Caco-2 (cell line): ENCODE results near the gene ZBTB7B. TPM values are rescaled to one million over a fixed set of nuclear protein-coding genes. Genes with fewer than 3 reads are reported as not detected.
A peak's percentile ranks its signal among the peaks of the same experiment; 100 is the strongest.

Experiments used
- BruUV-seq: library from RNA; stranded (reverse); fragments of 400-500 nt; replicated peaks from 2 replicates; lab custom pipeline; 2021; lab: Mats Ljungman, UMichigan
- CTCF ChIA-PET: fragments of 300-600 bp; sonication (Branson Sonifier 250); formaldehyde crosslinking; loops from one replicate; lab custom pipeline; 2022; ENCODE audit warnings: antibody characterized with exemption; lab: Charles Lee
- POLR2A ChIA-PET: fragments of 300-600 bp; sonication (Branson Sonifier 250); formaldehyde crosslinking; loops from one replicate; lab custom pipeline; 2022; ENCODE audit warnings: antibody characterized with exemption; lab: Charles Lee
- DNase-seq, 2 experiments: peaks; one replicate each; pipeline versions ENCODE4 v3.0.0 to v3.0.0-alpha.2; 2020 to 2022
- H3K27me3 ChIP-seq: replicated peaks from 2 replicates; pipeline ENCODE4 v1.6.0; 2011; ENCODE audit warnings: low read length; ENCODE audit not compliant: control insufficient read depth, insufficient read depth
- H3K36me3 ChIP-seq: 2 replicates; pipeline ENCODE4 v1.5.1; 2011; ENCODE audit warnings: low read length; ENCODE audit not compliant: control insufficient read depth, insufficient read depth
- H3K4me1 ChIP-seq: fragments of 250-450 bp; sonication (Bioruptor Pico); 2 replicates; pipeline ENCODE4 v1.5.1; 2020; ENCODE audit warnings: mild to moderate bottlenecking
- H3K4me3 ChIP-seq: 2 replicates; pipeline ENCODE4 v1.5.1; 2011; ENCODE audit warnings: low read depth, mild to moderate bottlenecking, control low read depth, low read length
- H3K9me3 ChIP-seq: fragments of 250-450 bp; sonication (Bioruptor Pico); 2 replicates; pipeline ENCODE4 v1.5.1; 2020; ENCODE audit warnings: mild to moderate bottlenecking, moderate library complexity
- H3K27ac Mint-ChIP-seq: one replicate; pipeline ENCODE4 v1.8.0; 2022; ENCODE audit warnings: mixed read lengths; ENCODE audit not compliant: unreplicated experiment
- H3K27me3 Mint-ChIP-seq: one replicate; pipeline ENCODE4 v1.8.0; 2022; ENCODE audit warnings: mixed read lengths; ENCODE audit not compliant: insufficient read depth, unreplicated experiment
- H3K36me3 Mint-ChIP-seq: one replicate; pipeline ENCODE4 v1.8.0; 2022; ENCODE audit warnings: mild to moderate bottlenecking, mixed read lengths; ENCODE audit not compliant: insufficient read depth, unreplicated experiment
- H3K4me1 Mint-ChIP-seq: one replicate; pipeline ENCODE4 v1.8.0; 2022; ENCODE audit warnings: low read depth, mixed read lengths; ENCODE audit not compliant: unreplicated experiment
- H3K4me3 Mint-ChIP-seq: one replicate; pipeline ENCODE4 v1.8.0; 2022; ENCODE audit warnings: mild to moderate bottlenecking, moderate library complexity, mixed read lengths; ENCODE audit not compliant: unreplicated experiment
- H3K9me3 Mint-ChIP-seq: one replicate; pipeline ENCODE4 v1.8.0; 2022; ENCODE audit warnings: mixed read lengths; ENCODE audit not compliant: unreplicated experiment
- intact Hi-C: fragments of 100-400 bp; cut with micrococcal nuclease; formaldehyde crosslinking; loops from one replicate; pipeline ENCODE4 v1.10.0; 2022; ENCODE audit not compliant: unreplicated experiment
- total RNA-seq: library from RNA; stranded (reverse); gene quantifications from 2 replicates; pipeline ENCODE4 v1.2.3, GENCODE V29; 2022
- TF ChIP-seq, protein P1 (sequence below), 2 experiments: fragments of 200-600 bp in 1 of 2; IDR thresholded peaks; 1 replicate in 1 of 2; 2 replicates in 1 of 2; pipeline versions ENCODE4 v1.5.1 to v1.8.0; 2011 to 2022; ENCODE audit warnings: antibody characterized with exemption in 1 of 2, control low read depth in 1 of 2, inconsistent platforms in 1 of 2, low read depth in 1 of 2, low read length in 1 of 2, mild to moderate bottlenecking in 1 of 2, moderate library complexity in 1 of 2; ENCODE audit not compliant: insufficient read depth in 1 of 2, severe bottlenecking in 1 of 2, unreplicated experiment in 1 of 2

Gene ZBTB7B
- total RNA-seq, 1 experiment from 2014 or later = 46.8 TPM

GRCh38 chr1:154992721-154993571 lies 9.7 kb upstream of the ZBTB7B start:
- ChIA-PET POLR2A (interaction anchor here (0.9 to 1.5 kb wide), 4 partner anchors 8 to 32 kb away, joined by 3 to 14 read pairs (median 4); partner anchors contain the start of genes CKS1B, FLAD1 and PYGO2), CTCF (interaction anchor here (0.6 to 1.8 kb wide), 9 partner anchors 10 to 69 kb away, joined by 3 to 6 read pairs (median 3); partner anchors contain the start of genes FLAD1 and PMVK)
- Mint-ChIP-seq H3K4me1 (peaks cover 15% of the 10 kb centered on the region), H3K9me3 (no peaks in the 10 kb centered on the region), H3K36me3 (peaks cover 29% of the 10 kb centered on the region), H3K27me3 (no peaks in the 10 kb centered on the region), H3K4me3 (no peak overlapping the region), H3K27ac (no peak overlapping the region)
- DNase-seq = peak in 1 of 2 experiments; percentile 30
- no peaks in the 10 kb centered on the region for H3K27me3 ChIP-seq
- no peak overlapping the region for H3K4me3 ChIP-seq
- H3K9me3 ChIP-seq = no peaks in the 10 kb centered on the region
- BruUV-seq = no TSS peak
- H3K36me3 ChIP-seq = peaks cover 6% of the 10 kb centered on the region
- TF ChIP-seq, protein P1, sequence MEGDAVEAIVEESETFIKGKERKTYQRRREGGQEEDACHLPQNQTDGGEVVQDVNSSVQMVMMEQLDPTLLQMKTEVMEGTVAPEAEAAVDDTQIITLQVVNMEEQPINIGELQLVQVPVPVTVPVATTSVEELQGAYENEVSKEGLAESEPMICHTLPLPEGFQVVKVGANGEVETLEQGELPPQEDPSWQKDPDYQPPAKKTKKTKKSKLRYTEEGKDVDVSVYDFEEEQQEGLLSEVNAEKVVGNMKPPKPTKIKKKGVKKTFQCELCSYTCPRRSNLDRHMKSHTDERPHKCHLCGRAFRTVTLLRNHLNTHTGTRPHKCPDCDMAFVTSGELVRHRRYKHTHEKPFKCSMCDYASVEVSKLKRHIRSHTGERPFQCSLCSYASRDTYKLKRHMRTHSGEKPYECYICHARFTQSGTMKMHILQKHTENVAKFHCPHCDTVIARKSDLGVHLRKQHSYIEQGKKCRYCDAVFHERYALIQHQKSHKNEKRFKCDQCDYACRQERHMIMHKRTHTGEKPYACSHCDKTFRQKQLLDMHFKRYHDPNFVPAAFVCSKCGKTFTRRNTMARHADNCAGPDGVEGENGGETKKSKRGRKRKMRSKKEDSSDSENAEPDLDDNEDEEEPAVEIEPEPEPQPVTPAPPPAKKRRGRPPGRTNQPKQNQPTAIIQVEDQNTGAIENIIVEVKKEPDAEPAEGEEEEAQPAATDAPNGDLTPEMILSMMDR (IDR thresholded peaks at IDR 0.05; ENCODE audit: insufficient read depth in 1 of 2, low read depth in 1 of 2, low read length in 1 of 2, severe bottlenecking in 1 of 2, unreplicated experiment in 1 of 2) = peak in 1 of 2 experiments; percentile 36
- intact Hi-C loops = no loop called here
- H3K4me1 ChIP-seq = 0 out of 2 replicates have a peak, but pooled peaks cover 7% of the 10 kb centered on the region

- no TSS peak for BruUV-seq
- Mint-ChIP-seq H3K27ac (peak within 1 kb of the TSS; percentile 48), H3K36me3 (peaks cover 21% of the 10 kb centered on the region), H3K27me3 (no peaks in the 10 kb centered on the region), H3K9me3 (no peaks in the 10 kb centered on the region), H3K4me1 (peaks cover 21% of the 10 kb centered on the region), H3K4me3 (no peak within 1 kb of the TSS)
- no peak for DNase-seq
- POLR2A ChIA-PET = interaction anchor here (0.9 to 1.5 kb wide), 5 partner anchors 9 to 32 kb away, joined by 3 to 14 read pairs (median 6); partner anchors contain the start of genes CKS1B, FLAD1 and PYGO2
- intact Hi-C loops = no loop called here
- TF ChIP-seq, protein P1 (IDR thresholded peaks at IDR 0.05; ENCODE audit: insufficient read depth in 1 of 2, low read depth in 1 of 2, low read length in 1 of 2, severe bottlenecking in 1 of 2, unreplicated experiment in 1 of 2) = no peak
- Histone ChIP-seq H3K4me3 (no peak within 1 kb of the TSS), H3K4me1 (0 out of 2 replicates have a peak, but pooled peaks cover 7% of the 10 kb centered on the region), H3K27me3 (no peaks in the 10 kb centered on the region), H3K9me3 (no peaks in the 10 kb centered on the region), H3K36me3 (peaks cover 3% of the 10 kb centered on the region; the same call in 1 of the 2 replicates)
- CTCF ChIA-PET = interaction anchor here (0.6 to 1.8 kb wide), 13 partner anchors 10 to 1030 kb away, joined by 3 to 8 read pairs (median 4); partner anchors contain the start of genes FLAD1, PBXIP1, PMVK and PYGO2
Measured at GRCh38 chr1:154993572-154994268, 8.9 kb upstream of the ZBTB7B start, which contains the start of gene LENEP. TSS of gene LENEP (plus strand) at chr1:154993586. CDS start at chr1:154993608, 22 bp downstream.
